DMS153 treated with DMSO at 0.1 percent for 48 hours (cell line): Measurements from ENCODE around the gene MSI2.

Experiments used
- DNase-seq: peaks from one replicate; lab custom pipeline; 2025; ENCODE audit not compliant: unreplicated experiment; lab: John Stamatoyannopoulos, UW

MSI2 gene

GRCh38 chr17:57406981-57407286 lies 150.6 kb downstream of the MSI2 start:
- DNase-seq, result no peak

- peak; percentile 87 for DNase-seq
Observed at GRCh38 chr17:57407287-57408070, 151.2 kb downstream of the MSI2 start.

GRCh38 chr17:57408071-57408811 lies 151.9 kb downstream of the MSI2 start:
- DNase-seq, result peak; percentile 55

- no peak for DNase-seq
Observed at GRCh38 chr17:57410169-57410568, 153.8 kb downstream of the MSI2 start.

GRCh38 chr17:57412520-57413096 lies 156.3 kb downstream of the MSI2 start:
- DNase-seq, result no peak

GRCh38 chr17:57413848-57414651 lies 157.7 kb downstream of the MSI2 start:
- DNase-seq, result no peak

GRCh38 chr17:57415751-57416207 lies 159.5 kb downstream of the MSI2 start:
- no peak for DNase-seq

- DNase-seq, result no peak
Observed at GRCh38 chr17:57416369-57416768, 160.0 kb downstream of the MSI2 start.

- no peak for DNase-seq
Observed at GRCh38 chr17:57417956-57418355, 161.6 kb downstream of the MSI2 start.

GRCh38 chr17:57418463-57419246 lies 162.3 kb downstream of the MSI2 start:
- no peak for DNase-seq

GRCh38 chr17:57419940-57420550 lies 163.7 kb downstream of the MSI2 start:
- peak; percentile 17 for DNase-seq

- peak; percentile 94 for DNase-seq
Observed at GRCh38 chr17:57420734-57421717, 164.7 kb downstream of the MSI2 start.

- DNase-seq, result no peak
Observed at GRCh38 chr17:57422574-57423164, 166.3 kb downstream of the MSI2 start.

GRCh38 chr17:57423541-57423940 lies 167.2 kb downstream of the MSI2 start:
- DNase-seq, result no peak

- no peak for DNase-seq
Observed at GRCh38 chr17:57424273-57424672, 167.9 kb downstream of the MSI2 start.

GRCh38 chr17:57424777-57425188 lies 168.5 kb downstream of the MSI2 start:
- peak; percentile 32 for DNase-seq

- peak; percentile 13 for DNase-seq
Observed at GRCh38 chr17:57425431-57425830, 169.1 kb downstream of the MSI2 start.
